Body of pancreas (tissue), 4 donors: Measurements from ENCODE around the gene THAP7.
"Not testable (repeated sequence)": the region's sequence is repeated elsewhere in the genome, so short reads cannot be mapped to it uniquely, and the experiment has no call there.

Experiments used
- POLR2A ChIP-seq, 3 donors: fragments of 450-650 bp; IDR thresholded peaks; one replicate each; pipeline ENCODE4 v1.6.1; 2016; ENCODE audit warnings: antibody characterized with exemption in 3 of 3, mild to moderate bottlenecking in 2 of 3
- TF ChIP-seq, protein P1 (sequence below), 7 experiments: fragments of 450-650 bp in 4 of 7; fragments of 200-600 bp in 3 of 7; sonication (generic) in 3 of 7; IDR thresholded peaks; one replicate each; pipeline ENCODE4 v1.5.1; 2016 to 2019; ENCODE audit warnings: antibody characterized with exemption in 7 of 7

- TF ChIP-seq, protein P1, sequence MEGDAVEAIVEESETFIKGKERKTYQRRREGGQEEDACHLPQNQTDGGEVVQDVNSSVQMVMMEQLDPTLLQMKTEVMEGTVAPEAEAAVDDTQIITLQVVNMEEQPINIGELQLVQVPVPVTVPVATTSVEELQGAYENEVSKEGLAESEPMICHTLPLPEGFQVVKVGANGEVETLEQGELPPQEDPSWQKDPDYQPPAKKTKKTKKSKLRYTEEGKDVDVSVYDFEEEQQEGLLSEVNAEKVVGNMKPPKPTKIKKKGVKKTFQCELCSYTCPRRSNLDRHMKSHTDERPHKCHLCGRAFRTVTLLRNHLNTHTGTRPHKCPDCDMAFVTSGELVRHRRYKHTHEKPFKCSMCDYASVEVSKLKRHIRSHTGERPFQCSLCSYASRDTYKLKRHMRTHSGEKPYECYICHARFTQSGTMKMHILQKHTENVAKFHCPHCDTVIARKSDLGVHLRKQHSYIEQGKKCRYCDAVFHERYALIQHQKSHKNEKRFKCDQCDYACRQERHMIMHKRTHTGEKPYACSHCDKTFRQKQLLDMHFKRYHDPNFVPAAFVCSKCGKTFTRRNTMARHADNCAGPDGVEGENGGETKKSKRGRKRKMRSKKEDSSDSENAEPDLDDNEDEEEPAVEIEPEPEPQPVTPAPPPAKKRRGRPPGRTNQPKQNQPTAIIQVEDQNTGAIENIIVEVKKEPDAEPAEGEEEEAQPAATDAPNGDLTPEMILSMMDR (IDR thresholded peaks at IDR 0.05) = not testable (repeated sequence)
- TF ChIP-seq POLR2A (IDR thresholded peaks at IDR 0.05) = not testable (repeated sequence)
Observed at GRCh38 chr22:21039158-21039557, 37.2 kb upstream of the THAP7 start.
